HG02840 (cell line): Measurements from ENCODE around the gene IMPDH1.

Experiments
- ATAC-seq: cut with Tn5 transposase; IDR thresholded peaks from one replicate; pipeline ENCODE4 v1.9.1; 2021; ENCODE audit warnings: mild to moderate bottlenecking, moderate library complexity, moderate number of reproducible peaks; ENCODE audit not compliant: unreplicated experiment, low FRiP score

IMPDH1 gene

DNA sequence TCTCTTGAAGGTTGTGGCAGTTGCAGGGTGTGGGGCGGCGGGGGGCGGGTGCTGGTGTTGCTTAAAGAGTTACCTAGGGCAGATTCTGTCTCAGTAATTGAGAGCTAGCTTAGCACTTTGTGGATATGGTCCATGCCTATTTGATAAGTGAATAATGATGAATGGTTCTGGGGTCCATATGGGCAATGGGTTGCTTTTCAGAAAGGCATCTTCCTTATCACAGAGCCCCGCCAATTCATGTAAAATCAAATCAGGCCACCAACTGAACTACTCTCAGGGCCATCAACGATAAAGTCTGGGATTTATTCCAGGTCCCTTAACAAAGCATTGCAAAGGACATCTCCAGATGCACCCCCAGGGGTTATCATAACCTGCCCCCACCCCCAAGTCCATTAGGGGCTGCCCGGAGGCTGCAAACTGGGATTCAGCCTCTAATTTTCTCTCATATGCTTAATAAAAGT, 46.5 kb downstream of the IMPDH1 start:
- ATAC-seq: no peak

DNA sequence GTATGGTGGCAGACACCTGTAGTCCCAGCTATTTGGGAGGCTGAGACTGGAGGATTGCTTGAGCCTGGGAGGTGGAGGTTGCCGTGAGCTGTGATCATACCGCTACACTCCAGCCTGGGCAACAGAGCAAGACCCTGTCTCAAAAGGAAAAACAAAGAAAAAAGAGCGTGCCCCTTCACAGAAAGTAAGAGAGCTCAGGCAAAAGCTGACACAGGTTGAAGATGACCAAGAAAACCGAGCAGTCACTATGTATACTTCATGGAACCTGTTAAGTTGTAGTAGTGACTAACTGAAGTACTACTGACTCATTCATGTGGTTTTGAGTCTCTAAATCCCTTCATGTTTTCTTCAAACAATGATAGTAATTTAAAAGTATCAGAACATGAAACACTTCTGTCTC, 47.1 kb downstream of the IMPDH1 start:
- ATAC-seq: no peak

DNA sequence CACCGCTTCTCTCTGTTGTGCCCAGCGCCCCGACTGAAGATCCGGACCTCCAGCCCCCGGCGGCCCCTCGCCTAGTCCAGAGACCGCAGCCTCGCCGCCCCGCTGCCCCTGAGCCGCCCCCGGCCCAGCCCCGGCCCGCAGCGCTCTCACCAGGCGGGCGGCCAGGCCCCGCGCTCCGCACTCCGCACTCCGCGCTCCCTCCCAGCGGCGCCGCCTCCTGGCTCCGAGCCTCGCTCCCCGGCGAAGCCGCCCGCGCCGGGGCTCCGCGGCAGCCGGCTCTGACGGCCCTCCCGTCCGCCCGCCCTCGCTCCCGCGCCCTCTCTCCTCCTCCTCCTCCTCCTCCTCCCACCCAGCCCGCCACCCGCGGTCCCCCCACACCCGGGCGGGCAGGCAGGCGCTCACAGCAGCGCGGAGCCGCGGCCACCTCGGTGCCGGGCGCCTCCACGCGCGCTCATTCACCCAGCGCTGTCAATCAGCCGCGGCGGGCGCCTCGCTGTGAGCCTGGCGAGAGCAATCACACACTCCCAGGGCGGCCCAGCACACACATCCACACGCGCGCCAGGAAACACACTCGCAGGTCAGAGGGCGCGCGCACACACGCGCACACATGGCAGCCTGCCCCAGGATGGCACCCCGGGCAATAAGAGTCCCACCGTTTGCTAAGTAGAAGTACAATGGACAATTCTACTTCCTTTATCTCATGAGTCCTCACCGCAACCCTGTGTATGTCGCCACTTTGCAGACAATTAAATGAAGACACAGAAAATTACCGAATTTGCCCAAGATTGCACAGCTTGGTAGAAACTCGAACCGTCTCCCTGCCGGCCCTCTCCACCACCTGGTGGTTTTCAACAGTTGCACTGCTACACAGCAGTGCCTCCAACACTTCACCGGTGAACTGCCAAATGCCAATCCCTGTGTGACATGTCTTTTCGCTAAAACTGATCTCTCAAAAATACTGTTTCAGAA, 48.1 kb downstream of the IMPDH1 start, which contains the start of gene PRRT4:
PRRT4 (minus strand) TSS at position 280 of the 969 bp plus-strand sequence.
- no peak for ATAC-seq

DNA sequence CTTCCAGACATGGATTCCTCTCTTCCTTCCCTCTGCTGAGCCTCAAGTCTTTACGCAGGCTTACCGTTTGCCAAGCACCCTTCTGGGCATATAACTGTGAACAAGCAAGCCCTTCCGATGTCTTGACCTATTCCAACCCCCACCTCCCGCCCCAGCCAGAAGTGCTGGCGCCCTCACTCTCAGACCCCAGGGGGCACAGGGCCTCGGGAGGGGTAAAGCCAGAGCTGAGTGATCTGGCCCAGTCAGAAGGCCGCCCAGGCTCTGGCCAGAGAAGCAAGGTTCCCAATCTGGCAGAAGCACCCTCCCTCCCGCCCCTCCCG, 49.5 kb downstream of the IMPDH1 start:
- ATAC-seq: no peak

DNA sequence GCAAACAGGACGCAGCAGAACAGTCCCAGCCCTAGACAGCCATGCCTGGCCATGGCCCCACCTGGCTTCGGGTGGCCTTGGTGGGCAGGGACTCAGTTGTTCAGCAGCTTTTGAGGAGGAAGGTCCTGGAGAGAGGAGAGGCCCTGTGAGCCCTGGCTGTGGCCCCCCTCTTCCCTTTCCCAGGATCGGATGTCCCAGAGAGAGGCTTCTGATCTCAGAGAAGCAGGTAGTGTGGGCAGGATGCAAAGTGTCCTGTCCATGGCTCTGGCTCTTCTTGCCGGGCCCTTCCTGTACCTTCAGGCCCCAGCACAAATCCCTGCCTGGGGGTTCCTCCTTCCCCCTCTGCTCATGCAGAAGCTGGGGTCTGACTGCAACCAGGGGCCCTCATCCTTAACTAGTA, 49.8 kb downstream of the IMPDH1 start:
- no peak for ATAC-seq

DNA sequence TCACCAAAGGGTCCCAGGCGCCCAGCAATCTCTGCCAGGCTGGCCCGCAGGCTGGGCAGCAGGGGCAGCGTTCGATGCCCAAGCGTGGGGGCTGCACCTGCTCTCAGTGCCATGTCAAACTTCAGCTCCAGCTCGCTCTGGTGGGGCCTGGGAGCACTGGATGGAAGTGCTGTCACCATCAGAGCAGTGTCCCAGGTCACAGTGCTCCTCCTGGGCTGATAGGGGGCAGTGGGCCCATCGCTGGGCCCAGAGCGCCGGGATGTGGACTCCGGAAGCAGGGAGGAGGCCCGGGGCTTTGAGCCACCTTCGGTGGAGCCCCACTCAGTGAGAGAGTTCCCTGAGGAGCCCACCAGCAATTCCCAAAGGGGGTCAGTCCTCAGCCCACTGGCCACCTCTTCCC, 50.4 kb downstream of the IMPDH1 start:
- no peak for ATAC-seq

DNA sequence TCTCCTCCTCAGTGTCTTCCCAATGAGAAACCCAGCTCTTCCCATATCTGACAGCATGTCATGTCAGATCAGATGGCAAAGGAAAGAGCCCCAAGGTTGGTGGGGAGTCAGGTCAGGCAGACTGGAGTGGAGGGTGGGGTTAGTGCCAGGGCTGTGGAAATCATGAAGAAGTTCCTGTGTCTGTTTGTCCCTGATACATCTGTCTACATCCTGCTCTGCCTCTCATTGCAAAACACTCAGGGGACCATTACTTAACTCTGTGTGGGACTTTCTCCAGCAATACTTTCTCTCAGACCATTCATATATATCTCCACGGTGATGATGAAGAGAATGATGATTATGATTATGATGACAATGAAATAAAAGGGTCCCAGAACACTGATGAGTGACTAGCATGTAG, 51.5 kb downstream of the IMPDH1 start:
- ATAC-seq: no peak

DNA sequence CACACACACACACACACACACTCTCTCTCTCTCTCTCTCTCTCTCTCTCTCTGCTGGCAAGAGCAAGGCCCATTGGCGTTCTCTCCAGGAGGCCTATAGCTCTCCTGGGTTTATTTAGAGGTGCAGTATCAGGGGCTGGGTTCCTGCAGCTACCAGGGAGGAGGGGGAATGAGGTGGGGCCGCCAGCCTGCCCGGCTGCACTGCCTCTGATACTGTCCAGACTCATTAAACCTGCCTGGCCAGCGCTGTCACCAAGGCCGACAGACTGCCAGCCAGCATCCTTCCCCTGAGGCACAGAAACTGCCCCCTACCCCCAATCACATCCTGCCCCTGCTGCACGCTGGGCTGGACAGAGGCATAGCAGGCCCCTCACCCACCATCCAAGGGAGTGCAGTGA, 52.6 kb downstream of the IMPDH1 start:
- ATAC-seq: no peak

DNA sequence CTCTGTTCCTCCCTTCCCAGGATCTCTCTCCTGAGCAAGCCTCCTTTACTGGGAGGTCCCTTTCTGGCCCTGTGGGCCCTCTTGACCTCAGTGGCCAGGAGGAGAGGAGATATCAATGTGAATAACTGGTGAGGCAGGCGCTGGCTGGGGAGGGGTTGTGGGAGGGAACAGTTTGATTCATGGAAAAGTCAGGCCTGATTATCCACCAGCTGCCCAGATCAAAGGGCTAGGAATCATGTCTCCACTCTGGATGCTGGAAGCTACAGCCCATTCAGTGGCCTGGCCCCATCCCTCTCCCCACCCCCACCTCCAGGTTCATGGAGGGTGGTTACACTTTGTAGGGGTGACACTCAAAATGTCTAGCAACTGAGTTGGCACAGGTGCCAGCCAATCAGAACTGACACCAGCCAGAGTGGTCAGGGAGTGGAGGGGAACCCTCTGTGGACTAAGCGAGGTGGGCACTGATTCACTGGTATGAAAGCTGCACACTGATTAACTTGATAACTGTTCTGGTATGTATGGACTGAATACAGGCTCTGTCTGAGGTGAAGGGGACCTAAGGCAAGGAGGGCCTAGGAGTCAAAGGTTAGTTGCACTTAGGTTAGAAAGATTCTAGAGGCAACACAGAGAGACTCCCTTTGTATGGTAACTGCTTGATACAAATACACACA, 53.1 kb downstream of the IMPDH1 start:
- ATAC-seq: no peak

DNA sequence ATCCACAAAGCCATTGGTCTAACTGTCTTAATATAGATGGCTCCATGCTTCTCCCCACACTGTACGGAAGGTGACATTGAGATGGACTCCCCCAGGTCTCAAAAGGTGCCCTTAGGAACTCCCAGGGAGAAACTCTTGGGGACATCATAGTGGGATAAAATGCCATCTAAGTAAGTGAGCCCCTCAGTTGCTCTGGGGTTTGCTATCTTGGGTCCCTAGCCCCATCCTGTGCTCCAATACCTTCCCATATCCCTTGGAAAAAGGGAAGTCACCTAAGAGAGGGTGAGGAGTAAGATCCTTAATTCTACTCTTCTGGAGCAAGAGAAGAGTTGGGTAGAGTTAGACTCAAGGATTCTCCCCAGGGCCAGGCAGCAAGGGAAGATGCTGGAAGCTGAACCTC, 56.2 kb downstream of the IMPDH1 start:
- no peak for ATAC-seq

DNA sequence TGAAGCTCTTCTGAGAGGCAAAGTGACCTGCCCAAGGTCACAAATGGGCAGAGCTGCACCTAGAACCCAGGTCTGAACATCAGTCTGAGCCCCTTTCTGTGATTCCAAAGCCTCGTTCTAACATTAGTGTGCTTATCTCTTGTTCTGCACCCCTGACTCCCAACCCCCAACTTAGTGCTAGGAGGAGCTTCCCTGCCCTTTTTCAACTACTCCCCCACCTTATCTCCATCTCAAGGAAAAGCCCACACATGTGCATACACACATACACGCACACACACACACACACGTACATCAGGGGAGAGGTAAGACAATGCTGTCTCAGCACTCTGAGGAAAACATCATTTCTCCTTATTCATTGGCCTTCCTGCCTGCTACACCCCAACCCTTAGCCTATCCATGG, 56.6 kb downstream of the IMPDH1 start:
- ATAC-seq: no peak

DNA sequence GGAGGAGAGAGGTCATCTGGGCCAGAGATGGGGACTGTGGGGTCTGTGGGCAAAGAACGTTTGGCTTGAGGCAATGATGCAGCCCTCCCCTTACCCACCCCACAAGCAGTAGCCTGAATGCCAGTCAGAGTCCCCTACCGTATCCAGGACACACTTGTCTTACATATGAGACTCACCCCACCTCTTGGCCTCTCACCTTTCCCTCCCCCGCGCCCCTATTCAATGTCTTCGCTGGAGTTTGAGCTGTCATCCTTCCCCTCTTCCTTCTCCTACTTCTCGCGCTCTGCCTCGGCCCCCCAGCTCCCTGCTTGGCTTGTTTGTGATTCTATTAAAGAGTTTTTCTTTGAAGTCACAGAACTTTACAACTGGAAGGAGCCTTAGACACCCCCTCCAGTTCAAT, 57.1 kb downstream of the IMPDH1 start:
- ATAC-seq: no peak

DNA sequence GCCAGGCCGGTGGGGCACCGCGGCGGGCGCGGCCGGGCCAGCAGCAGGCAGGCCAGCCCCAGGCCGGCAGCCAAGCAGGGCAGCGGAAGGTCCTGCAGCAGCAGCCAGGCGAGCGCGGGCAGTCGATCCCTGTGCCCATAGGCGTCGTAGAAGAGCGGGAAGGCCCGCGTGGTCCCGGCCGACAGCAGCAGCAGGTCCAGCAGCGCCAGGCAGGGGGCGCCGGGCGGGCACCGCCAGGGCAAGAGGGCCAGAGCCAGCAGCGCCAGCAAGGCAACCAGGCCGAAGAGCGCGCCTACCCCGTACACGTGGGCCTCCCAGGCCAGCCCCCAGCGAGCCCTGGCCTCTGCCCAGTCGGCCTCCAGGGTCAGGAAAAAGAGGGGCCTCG, 57.6 kb downstream of the IMPDH1 start:
- no peak for ATAC-seq

DNA sequence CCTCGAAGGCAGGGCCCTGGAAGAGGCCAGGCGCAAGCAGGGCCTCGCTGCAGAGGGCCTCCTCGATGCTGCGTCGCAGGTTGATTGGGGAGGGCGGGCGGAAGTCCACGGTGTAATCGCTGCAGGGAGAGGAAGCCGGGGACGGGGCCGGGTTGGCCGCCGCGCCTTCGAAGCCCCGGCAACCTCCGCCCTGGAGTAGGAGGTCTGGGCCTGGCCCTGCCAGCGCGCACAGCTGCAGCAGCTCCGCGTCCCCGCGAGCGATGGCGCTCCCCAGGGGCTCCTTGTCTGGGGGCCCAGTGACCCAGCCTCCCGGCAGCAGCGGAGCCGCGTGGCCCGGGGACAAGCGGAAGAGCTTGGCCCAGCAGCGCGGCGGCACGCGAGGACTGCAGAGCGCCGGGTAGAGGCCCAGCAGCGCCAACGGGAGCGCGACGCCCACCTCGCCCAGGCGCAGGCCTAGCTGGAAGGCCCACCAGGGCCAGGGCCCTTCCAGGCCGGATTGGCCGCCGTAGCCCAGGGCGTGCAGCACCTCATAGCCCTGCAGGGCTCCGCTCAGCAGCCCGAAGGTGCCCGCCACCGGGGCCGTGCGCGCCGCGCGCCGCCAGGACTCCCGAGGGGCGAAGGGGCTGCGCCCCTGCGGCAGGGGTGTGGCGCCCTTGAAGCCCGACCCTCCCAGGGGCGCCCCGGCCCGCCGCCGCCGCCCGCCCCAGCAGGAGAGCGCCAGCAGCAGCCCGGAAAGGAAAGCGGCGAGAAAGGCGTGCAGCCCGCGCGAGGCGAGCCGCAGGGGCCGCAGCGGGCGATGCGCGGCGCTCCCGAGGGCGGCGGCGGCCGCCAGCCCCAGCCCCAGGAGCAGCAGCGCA, 58.3 kb downstream of the IMPDH1 start:
- no peak for ATAC-seq

DNA sequence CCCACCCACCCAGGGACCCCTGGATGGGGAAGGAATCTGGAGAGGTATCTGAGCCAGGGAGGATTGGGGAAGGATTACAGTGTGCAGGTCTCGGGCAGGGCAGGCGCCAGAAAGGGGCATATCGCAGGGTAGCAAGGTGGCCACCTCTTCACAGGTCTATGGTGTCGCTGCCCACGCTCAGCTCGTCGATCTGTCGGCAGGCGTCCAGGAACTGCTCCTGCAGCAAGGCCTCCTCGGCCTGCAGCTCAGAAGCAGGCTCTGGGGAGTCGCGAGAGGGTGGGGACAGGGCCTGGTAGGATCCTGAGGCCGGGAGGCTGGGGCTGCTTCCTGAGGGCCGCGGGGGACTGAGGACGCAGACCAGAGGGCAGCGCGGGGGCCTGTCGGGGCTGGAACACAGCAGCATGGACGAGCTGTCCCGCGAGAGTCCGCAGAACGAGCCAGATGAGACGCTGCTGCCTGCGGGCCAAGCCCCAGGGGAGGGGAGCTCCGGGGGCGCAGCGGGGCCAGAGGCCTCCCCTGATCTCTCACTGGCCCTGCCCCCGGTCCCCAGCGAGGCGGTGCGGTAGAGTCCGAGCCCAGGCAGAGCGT, 59.0 kb downstream of the IMPDH1 start:
- no peak for ATAC-seq

DNA sequence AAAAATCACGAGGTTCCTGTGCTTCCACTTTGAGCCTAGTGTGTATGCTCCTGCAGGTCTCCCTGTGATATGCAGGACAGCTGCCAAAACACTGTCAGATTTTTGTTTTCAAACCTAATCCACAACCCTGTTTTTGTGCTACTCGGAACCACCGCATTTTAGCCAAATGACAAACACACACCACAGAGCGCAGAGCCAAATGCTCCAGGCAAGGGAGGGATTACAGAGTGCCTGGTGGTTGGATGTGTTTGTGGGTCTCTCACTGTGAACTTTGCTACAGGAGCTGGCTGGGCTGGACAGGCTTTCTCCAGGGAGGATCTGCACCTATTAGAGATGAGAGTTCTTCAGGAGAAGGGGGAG, 60.3 kb downstream of the IMPDH1 start:
- ATAC-seq: no peak

DNA sequence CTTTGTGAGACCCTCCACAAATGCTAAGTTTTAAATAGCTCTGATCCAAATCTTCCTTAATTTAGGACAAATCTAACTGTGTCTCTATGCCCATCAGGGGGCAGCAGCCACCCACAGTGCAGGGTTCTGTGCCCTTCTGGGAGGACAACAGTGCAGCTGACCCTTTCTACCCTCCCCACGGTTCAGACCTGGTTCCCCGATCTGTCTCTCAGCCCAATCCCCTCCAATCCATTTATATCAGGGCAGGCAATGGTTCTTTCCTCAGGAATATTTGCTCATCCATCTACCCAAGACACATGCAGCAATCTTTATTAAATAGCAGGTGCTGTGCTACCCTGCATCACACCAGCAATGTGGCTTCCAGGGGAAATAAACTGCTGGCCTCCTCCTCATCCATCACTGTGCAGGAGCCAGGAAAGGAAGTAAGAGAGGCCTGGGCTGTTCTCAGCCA, 62.1 kb downstream of the IMPDH1 start:
- ATAC-seq: no peak

DNA sequence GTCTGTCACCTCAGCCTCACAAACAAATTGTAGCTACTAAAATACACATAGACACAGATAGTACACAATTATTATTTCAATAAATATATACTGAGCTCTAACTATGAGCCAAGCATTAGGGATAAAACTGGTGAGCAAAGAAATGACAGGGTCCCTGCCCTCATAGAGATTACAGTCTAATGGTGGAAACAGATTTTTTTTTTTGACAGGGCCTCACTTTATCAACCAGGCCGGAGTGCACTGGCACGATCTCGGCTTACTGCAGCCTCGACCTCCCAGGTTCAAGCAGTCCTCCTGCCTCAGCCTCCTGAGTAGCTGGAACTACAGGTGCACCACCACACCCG, 65.4 kb downstream of the IMPDH1 start:
- ATAC-seq: no peak

DNA sequence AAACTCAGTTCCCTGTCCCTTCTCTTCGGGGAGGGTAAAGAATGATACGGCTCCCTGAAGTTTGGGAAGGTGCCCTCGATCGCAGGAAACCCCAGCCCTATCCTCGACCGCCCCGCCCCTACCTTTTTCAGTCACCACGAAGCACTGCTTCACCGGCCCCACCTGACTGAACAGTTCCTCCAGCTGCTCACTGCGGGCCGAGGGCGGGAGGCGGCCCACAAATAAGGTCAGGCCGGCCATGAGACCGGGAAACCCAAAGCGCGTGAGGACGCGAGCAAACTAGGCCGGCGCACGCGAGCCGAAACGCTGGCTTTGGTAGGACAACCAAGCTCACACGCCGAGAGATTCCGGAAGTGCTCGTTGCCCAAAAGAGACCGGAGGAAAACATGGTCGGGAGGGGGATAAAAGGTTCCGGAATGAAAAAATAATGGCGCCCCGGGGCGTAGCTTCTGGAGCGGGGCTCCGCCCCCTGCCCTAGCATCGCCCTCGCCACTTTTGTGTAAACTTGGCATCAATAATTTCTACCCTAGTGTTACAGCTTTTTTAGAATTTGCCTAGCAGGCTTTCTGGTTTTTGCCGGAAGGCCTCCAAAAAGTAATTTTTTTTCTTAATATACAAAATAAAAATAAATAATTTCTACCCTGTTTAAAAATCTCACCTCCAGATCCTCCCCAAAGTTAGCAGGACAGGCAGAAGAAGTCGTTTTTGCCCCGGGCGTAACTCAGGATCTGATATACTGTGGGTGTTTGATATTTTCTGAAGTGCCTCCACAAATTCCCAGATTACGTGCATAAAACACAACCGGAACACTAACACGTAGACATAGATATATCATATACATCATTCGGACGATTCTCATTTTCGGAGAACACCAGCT, 66.0 kb downstream of the IMPDH1 start, which contains the start of gene RBM28:
RBM28 (minus strand) TSS at position 355 of the 877 bp plus-strand sequence; CDS start at position 240, 115 bp downstream.
- peak; percentile 98 for ATAC-seq
